Midbrain (tissue), 1 donor: ENCODE results near the gene CAPZB.
A peak's percentile ranks its signal among the peaks of the same experiment; 100 is the strongest.

Experiments used
- DNase-seq: peaks from one replicate; lab custom pipeline; 2025; lab: John Stamatoyannopoulos, UW

Gene CAPZB

GRCh38 chr1:19367584-19368041 is 117.7 kb downstream of the CAPZB start:
- DNase-seq: no peak

- peak; percentile 25 for DNase-seq
These were observed 118.5 kb downstream of the CAPZB start for GRCh38 chr1:19366599-19367536.

- no peak for DNase-seq
These were observed 119.6 kb downstream of the CAPZB start for GRCh38 chr1:19365721-19366120.

GRCh38 chr1:19363536-19364152 is 121.7 kb downstream of the CAPZB start:
- no peak for DNase-seq

- DNase-seq: no peak
These were observed 123.7 kb downstream of the CAPZB start for GRCh38 chr1:19361611-19362147.

- no peak for DNase-seq
These were observed 124.3 kb downstream of the CAPZB start for GRCh38 chr1:19360843-19361610.

GRCh38 chr1:19360432-19360831 is 124.9 kb downstream of the CAPZB start:
- DNase-seq: no peak

- no peak for DNase-seq
These were observed 125.3 kb downstream of the CAPZB start for GRCh38 chr1:19360016-19360415.

- DNase-seq: no peak
These were observed 126.0 kb downstream of the CAPZB start for GRCh38 chr1:19359357-19359756.

- no peak for DNase-seq
These were observed 126.6 kb downstream of the CAPZB start for GRCh38 chr1:19358710-19359109.

- no peak for DNase-seq
These were observed 127.9 kb downstream of the CAPZB start for GRCh38 chr1:19357299-19357986.

- no peak for DNase-seq
These were observed 129.1 kb downstream of the CAPZB start for GRCh38 chr1:19356266-19356665.

- no peak for DNase-seq
These were observed 130.8 kb downstream of the CAPZB start for GRCh38 chr1:19354531-19354981.

- no peak for DNase-seq
These were observed 131.7 kb downstream of the CAPZB start for GRCh38 chr1:19353596-19353995.

- DNase-seq: no peak
These were observed 132.5 kb downstream of the CAPZB start for GRCh38 chr1:19352839-19353238.

- DNase-seq: no peak
These were observed 133.5 kb downstream of the CAPZB start for GRCh38 chr1:19351873-19352272.

- no peak for DNase-seq
These were observed 134.8 kb downstream of the CAPZB start for GRCh38 chr1:19350566-19350965.

GRCh38 chr1:19349999-19350398 is 135.3 kb downstream of the CAPZB start:
- no peak for DNase-seq

GRCh38 chr1:19348441-19349198 is 136.7 kb downstream of the CAPZB start:
- DNase-seq: no peak

GRCh38 chr1:19347533-19348172 is 137.7 kb downstream of the CAPZB start:
- no peak for DNase-seq
